ENCODE measurements around the gene SSTR4.

The SSTR4 gene

GRCh38 chr20:23063581-23063980, 28.5 kb downstream of the SSTR4 start:
- Mint-ChIP-seq H3K9me3 (no peaks in the 10 kb centered on the region), H3K27ac (no peak overlapping the region), H3K27me3 (peaks cover 6% of the 10 kb centered on the region), H3K36me3 (no peaks in the 10 kb centered on the region), H3K4me3 (no peak overlapping the region), H3K4me1 (no peaks in the 10 kb centered on the region)

GRCh38 chr20:23065266-23066201, 30.4 kb downstream of the SSTR4 start:
- H3K36me3 Mint-ChIP-seq = no peaks in the 10 kb centered on the region
- peaks cover 6% of the 10 kb centered on the region for H3K27me3 Mint-ChIP-seq
- H3K4me1 Mint-ChIP-seq = no peaks in the 10 kb centered on the region
- H3K9me3 Mint-ChIP-seq = no peaks in the 10 kb centered on the region
- no peak overlapping the region for H3K27ac Mint-ChIP-seq
- no peak overlapping the region for H3K4me3 Mint-ChIP-seq

GRCh38 chr20:23066772-23067171, 31.7 kb downstream of the SSTR4 start:
- Mint-ChIP-seq H3K27ac (no peak overlapping the region), H3K4me1 (no peaks in the 10 kb centered on the region), H3K27me3 (peaks cover 6% of the 10 kb centered on the region), H3K4me3 (no peak overlapping the region), H3K36me3 (no peaks in the 10 kb centered on the region), H3K9me3 (no peaks in the 10 kb centered on the region)

- H3K27me3 Mint-ChIP-seq = peaks cover 6% of the 10 kb centered on the region
- H3K4me1 Mint-ChIP-seq = no peaks in the 10 kb centered on the region
- no peaks in the 10 kb centered on the region for H3K9me3 Mint-ChIP-seq
- no peak overlapping the region for H3K27ac Mint-ChIP-seq
- H3K4me3 Mint-ChIP-seq = no peak overlapping the region
- no peaks in the 10 kb centered on the region for H3K36me3 Mint-ChIP-seq
These were observed 33.2 kb downstream of the SSTR4 start for GRCh38 chr20:23068283-23068682.

GRCh38 chr20:23069108-23069507, 34.0 kb downstream of the SSTR4 start:
- no peaks in the 10 kb centered on the region for H3K9me3 Mint-ChIP-seq
- peaks cover 6% of the 10 kb centered on the region for H3K27me3 Mint-ChIP-seq
- no peaks in the 10 kb centered on the region for H3K4me1 Mint-ChIP-seq
- no peaks in the 10 kb centered on the region for H3K36me3 Mint-ChIP-seq
- H3K4me3 Mint-ChIP-seq = no peak overlapping the region
- no peak overlapping the region for H3K27ac Mint-ChIP-seq

GRCh38 chr20:23071398-23071797, 36.3 kb downstream of the SSTR4 start:
- H3K36me3 Mint-ChIP-seq = no peaks in the 10 kb centered on the region
- no peaks in the 10 kb centered on the region for H3K9me3 Mint-ChIP-seq
- no peak overlapping the region for H3K27ac Mint-ChIP-seq
- H3K4me3 Mint-ChIP-seq = no peak overlapping the region
- peaks cover 2% of the 10 kb centered on the region for H3K27me3 Mint-ChIP-seq
- no peaks in the 10 kb centered on the region for H3K4me1 Mint-ChIP-seq

- Mint-ChIP-seq H3K27me3 (peaks cover 2% of the 10 kb centered on the region), H3K36me3 (no peaks in the 10 kb centered on the region), H3K27ac (no peak overlapping the region), H3K4me1 (no peaks in the 10 kb centered on the region), H3K9me3 (no peaks in the 10 kb centered on the region), H3K4me3 (no peak overlapping the region)
These were observed 36.9 kb downstream of the SSTR4 start for GRCh38 chr20:23071996-23072395.

- Mint-ChIP-seq H3K27me3 (peaks cover 2% of the 10 kb centered on the region), H3K4me1 (no peaks in the 10 kb centered on the region), H3K27ac (no peak overlapping the region), H3K9me3 (no peaks in the 10 kb centered on the region), H3K36me3 (no peaks in the 10 kb centered on the region), H3K4me3 (no peak overlapping the region)
These were observed 37.9 kb downstream of the SSTR4 start for GRCh38 chr20:23072892-23073586.

GRCh38 chr20:23074052-23074451, 38.9 kb downstream of the SSTR4 start:
- Mint-ChIP-seq H3K9me3 (no peaks in the 10 kb centered on the region), H3K4me3 (no peak overlapping the region), H3K36me3 (no peaks in the 10 kb centered on the region), H3K4me1 (no peaks in the 10 kb centered on the region), H3K27me3 (peaks cover 2% of the 10 kb centered on the region), H3K27ac (no peak overlapping the region)

- Mint-ChIP-seq H3K27me3 (peaks cover 2% of the 10 kb centered on the region), H3K9me3 (no peaks in the 10 kb centered on the region), H3K4me3 (no peak overlapping the region), H3K4me1 (no peaks in the 10 kb centered on the region), H3K36me3 (no peaks in the 10 kb centered on the region), H3K27ac (no peak overlapping the region)
These were observed 42.2 kb downstream of the SSTR4 start for GRCh38 chr20:23077277-23077676.

GRCh38 chr20:23078351-23079015, 43.4 kb downstream of the SSTR4 start:
- H3K27me3 Mint-ChIP-seq = peaks cover 2% of the 10 kb centered on the region

GRCh38 chr20:23079016-23079351, 43.9 kb downstream of the SSTR4 start:
- no peak overlapping the region for H3K27ac Mint-ChIP-seq
- no peak overlapping the region for H3K4me3 Mint-ChIP-seq
- no peaks in the 10 kb centered on the region for H3K36me3 Mint-ChIP-seq
- no peaks in the 10 kb centered on the region for H3K4me1 Mint-ChIP-seq
- H3K27me3 Mint-ChIP-seq = peaks cover 2% of the 10 kb centered on the region
- no peaks in the 10 kb centered on the region for H3K9me3 Mint-ChIP-seq

More at GRCh38 chr20:23078351-23079015, 43.4 kb downstream of the SSTR4 start:
- no peak overlapping the region for H3K27ac Mint-ChIP-seq
- no peak overlapping the region for H3K4me3 Mint-ChIP-seq
- H3K36me3 Mint-ChIP-seq = no peaks in the 10 kb centered on the region
- no peaks in the 10 kb centered on the region for H3K9me3 Mint-ChIP-seq
- H3K4me1 Mint-ChIP-seq = no peaks in the 10 kb centered on the region

GRCh38 chr20:23079926-23080325, 44.8 kb downstream of the SSTR4 start:
- no peaks in the 10 kb centered on the region for H3K36me3 Mint-ChIP-seq
- no peak overlapping the region for H3K4me3 Mint-ChIP-seq
- no peaks in the 10 kb centered on the region for H3K9me3 Mint-ChIP-seq
- H3K27me3 Mint-ChIP-seq = peaks cover 2% of the 10 kb centered on the region
- H3K27ac Mint-ChIP-seq = no peak overlapping the region
- no peaks in the 10 kb centered on the region for H3K4me1 Mint-ChIP-seq

GRCh38 chr20:23080521-23080920, 45.4 kb downstream of the SSTR4 start:
- Mint-ChIP-seq H3K27me3 (peaks cover 2% of the 10 kb centered on the region), H3K4me1 (no peaks in the 10 kb centered on the region), H3K9me3 (no peaks in the 10 kb centered on the region), H3K36me3 (no peaks in the 10 kb centered on the region), H3K4me3 (no peak overlapping the region), H3K27ac (no peak overlapping the region)

GRCh38 chr20:23081263-23081819, 46.2 kb downstream of the SSTR4 start:
- Mint-ChIP-seq H3K27me3 (no peaks in the 10 kb centered on the region), H3K4me1 (no peaks in the 10 kb centered on the region), H3K36me3 (no peaks in the 10 kb centered on the region), H3K9me3 (no peaks in the 10 kb centered on the region), H3K27ac (no peak overlapping the region), H3K4me3 (no peak overlapping the region)

Measured in activated naive CD4-positive, alpha-beta T cell treated with anti-CD3 and anti-CD28 coated beads, Interleukin-2, amount 50 U/mL, for 24 hours (primary cell).